ENCODE data around the gene PARP8. TPM values are rescaled to one million over a fixed set of nuclear protein-coding genes. Genes with fewer than 3 reads are reported as not detected.

Gene PARP8
- total RNA-seq, 4 donors from 2014 or later = 3.6 to 26.0 (median 6.1) TPM

GRCh38 chr5:50878470-50878869, 212.0 kb downstream of the PARP8 start:
- no peaks in the 10 kb centered on the region for H3K9me3 ChIP-seq
- 76 to 84% methylated on average over 2 of the region's 2 CpGs for WGBS, 2 donors (ENCODE audit: low coverage in 1 of 2)
- H3K4me3 ChIP-seq = no peak overlapping the region
- in situ Hi-C loops (cut with MboI; ENCODE audit: low pct_ligation_motif_present in 1 of 4, low pct_unique_long_range_greater_than_20kb in 1 of 4, low sequenced_read_pairs in 3 of 4) (no loop called here), intact Hi-C loops (cut with DNase I; ENCODE audit: low total_unique reads) (no loop called here)
- no peaks in the 10 kb centered on the region for H3K36me3 ChIP-seq
- H3K27ac ChIP-seq = no peak overlapping the region
- H3K4me1 ChIP-seq = no peaks in the 10 kb centered on the region
- no peaks in the 10 kb centered on the region for H3K27me3 ChIP-seq
- no peak for DNase-seq
- TF ChIP-seq, protein P1, sequence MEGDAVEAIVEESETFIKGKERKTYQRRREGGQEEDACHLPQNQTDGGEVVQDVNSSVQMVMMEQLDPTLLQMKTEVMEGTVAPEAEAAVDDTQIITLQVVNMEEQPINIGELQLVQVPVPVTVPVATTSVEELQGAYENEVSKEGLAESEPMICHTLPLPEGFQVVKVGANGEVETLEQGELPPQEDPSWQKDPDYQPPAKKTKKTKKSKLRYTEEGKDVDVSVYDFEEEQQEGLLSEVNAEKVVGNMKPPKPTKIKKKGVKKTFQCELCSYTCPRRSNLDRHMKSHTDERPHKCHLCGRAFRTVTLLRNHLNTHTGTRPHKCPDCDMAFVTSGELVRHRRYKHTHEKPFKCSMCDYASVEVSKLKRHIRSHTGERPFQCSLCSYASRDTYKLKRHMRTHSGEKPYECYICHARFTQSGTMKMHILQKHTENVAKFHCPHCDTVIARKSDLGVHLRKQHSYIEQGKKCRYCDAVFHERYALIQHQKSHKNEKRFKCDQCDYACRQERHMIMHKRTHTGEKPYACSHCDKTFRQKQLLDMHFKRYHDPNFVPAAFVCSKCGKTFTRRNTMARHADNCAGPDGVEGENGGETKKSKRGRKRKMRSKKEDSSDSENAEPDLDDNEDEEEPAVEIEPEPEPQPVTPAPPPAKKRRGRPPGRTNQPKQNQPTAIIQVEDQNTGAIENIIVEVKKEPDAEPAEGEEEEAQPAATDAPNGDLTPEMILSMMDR (IDR thresholded peaks at IDR 0.05) = no peak
- TF ChIP-seq EP300 (IDR thresholded peaks at IDR 0.05; ENCODE audit: low read depth) = no peak
- TF ChIP-seq POLR2A (IDR thresholded peaks at IDR 0.05) = no peak

DNA sequence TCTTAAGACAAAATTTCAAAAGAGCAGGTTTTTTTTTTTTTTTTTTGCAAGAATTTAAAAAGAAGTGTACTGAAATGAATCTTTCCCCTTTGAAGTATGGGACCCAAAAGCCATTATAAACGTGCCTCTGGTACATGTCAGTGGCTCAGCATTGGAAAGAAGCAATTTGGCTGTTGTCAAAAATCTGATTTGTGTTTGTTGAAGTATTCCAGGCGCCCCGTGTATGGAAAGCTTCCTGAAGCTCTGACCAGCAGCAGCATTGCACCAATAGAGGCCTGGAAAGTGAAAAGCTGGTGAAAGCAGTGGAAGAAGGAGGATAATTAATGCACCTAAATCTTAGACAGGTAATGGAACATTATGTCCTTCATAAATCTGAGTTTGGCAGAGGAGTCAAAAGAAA, 215.0 kb downstream of the PARP8 start:
- TF ChIP-seq EP300 (IDR thresholded peaks at IDR 0.05; ENCODE audit: low read depth) = no peak
- TF ChIP-seq POLR2A (IDR thresholded peaks at IDR 0.05) = no peak
- TF ChIP-seq, protein P1 (IDR thresholded peaks at IDR 0.05) = no peak
- TF ChIP-seq POLR2AphosphoS5 (IDR thresholded peaks at IDR 0.05) = no peak
- intact Hi-C loops (cut with DNase I; ENCODE audit: low total_unique reads) (no loop called here), in situ Hi-C loops (cut with MboI; ENCODE audit: low pct_ligation_motif_present in 1 of 4, low pct_unique_long_range_greater_than_20kb in 1 of 4, low sequenced_read_pairs in 3 of 4) (no loop called here)
- DNase-seq = no peak
- H3K4me1 ChIP-seq = no peaks in the 10 kb centered on the region
- H3K27ac ChIP-seq = no peak overlapping the region
- WGBS, 2 donors (ENCODE audit: low coverage in 1 of 2) = 41 to 50% methylated on average over 3 of the region's 3 CpGs
- H3K4me3 ChIP-seq = no peak overlapping the region
- H3K36me3 ChIP-seq = no peaks in the 10 kb centered on the region
- no peaks in the 10 kb centered on the region for H3K9me3 ChIP-seq
- H3K27me3 ChIP-seq = no peaks in the 10 kb centered on the region

- no peaks in the 10 kb centered on the region for H3K9me3 ChIP-seq
- DNase-seq = no peak
- H3K4me3 ChIP-seq = no peak overlapping the region
- TF ChIP-seq POLR2A (IDR thresholded peaks at IDR 0.05) (no peak), EP300 (IDR thresholded peaks at IDR 0.05; ENCODE audit: low read depth) (no peak), POLR2AphosphoS5 (IDR thresholded peaks at IDR 0.05) (no peak)
- TF ChIP-seq, protein P1 (IDR thresholded peaks at IDR 0.05) = no peak
- 14 to 19% methylated on average over 1 to 2 of the region's 2 CpGs for WGBS, 2 donors (ENCODE audit: low coverage in 1 of 2)
- H3K27ac ChIP-seq = no peak overlapping the region
- H3K36me3 ChIP-seq = no peaks in the 10 kb centered on the region
- no peaks in the 10 kb centered on the region for H3K27me3 ChIP-seq
- in situ Hi-C loops (cut with MboI; ENCODE audit: low pct_ligation_motif_present in 1 of 4, low pct_unique_long_range_greater_than_20kb in 1 of 4, low sequenced_read_pairs in 3 of 4) = no loop called here
- no peaks in the 10 kb centered on the region for H3K4me1 ChIP-seq
- intact Hi-C loops (cut with DNase I; ENCODE audit: low total_unique reads) = no loop called here
Measured at GRCh38 chr5:50886657-50887345, 220.4 kb downstream of the PARP8 start.

DNA sequence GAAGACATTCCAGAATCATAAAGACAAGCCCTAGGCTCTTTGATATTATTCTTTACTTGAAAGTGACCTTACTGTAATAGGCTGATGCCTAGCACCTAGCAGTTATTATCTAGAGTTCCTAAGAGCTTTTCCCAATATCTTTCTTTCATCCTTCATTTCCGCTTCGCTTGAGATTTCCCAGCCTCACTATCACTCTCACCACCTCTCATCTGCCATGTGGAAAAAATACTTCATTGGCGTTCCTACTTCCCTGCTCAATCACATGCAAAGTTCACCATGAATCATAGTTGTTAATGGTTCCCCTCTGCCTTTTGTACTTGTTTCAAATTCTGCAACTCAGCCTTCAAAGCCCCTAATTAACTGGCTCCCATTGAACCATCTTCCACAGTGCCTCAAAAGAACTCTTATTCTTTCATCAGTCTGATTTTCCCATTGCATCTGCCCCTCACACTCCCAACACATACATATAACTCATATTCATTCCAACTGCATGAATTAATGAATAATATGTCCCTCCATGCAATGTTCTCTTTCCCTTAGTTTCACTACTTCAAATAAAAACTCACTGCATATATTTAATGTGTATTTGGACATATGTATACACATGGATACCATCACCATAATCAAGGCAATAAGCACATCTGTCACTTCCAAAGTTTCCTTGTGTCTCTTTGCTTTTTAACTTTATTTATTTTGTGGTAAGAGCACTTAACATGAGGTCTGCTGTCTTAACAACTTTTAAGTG, 221.6 kb downstream of the PARP8 start:
- TF ChIP-seq POLR2AphosphoS5 (IDR thresholded peaks at IDR 0.05) (no peak), POLR2A (IDR thresholded peaks at IDR 0.05) (no peak), EP300 (IDR thresholded peaks at IDR 0.05; ENCODE audit: low read depth) (no peak)
- TF ChIP-seq, protein P1 (IDR thresholded peaks at IDR 0.05) = no peak
- 81 to 87% methylated on average over 3 of the region's 3 CpGs for WGBS, 2 donors (ENCODE audit: low coverage in 1 of 2)
- no peaks in the 10 kb centered on the region for H3K27me3 ChIP-seq
- H3K4me3 ChIP-seq = no peak overlapping the region
- H3K36me3 ChIP-seq = no peaks in the 10 kb centered on the region
- no peaks in the 10 kb centered on the region for H3K9me3 ChIP-seq
- intact Hi-C loops (cut with DNase I; ENCODE audit: low total_unique reads) (no loop called here), in situ Hi-C loops (cut with MboI; ENCODE audit: low pct_ligation_motif_present in 1 of 4, low pct_unique_long_range_greater_than_20kb in 1 of 4, low sequenced_read_pairs in 3 of 4) (no loop called here)
- no peak overlapping the region for H3K27ac ChIP-seq
- no peaks in the 10 kb centered on the region for H3K4me1 ChIP-seq
- no peak for DNase-seq
